GM21528 (cell line): Measurements from ENCODE around the gene TOMM20.
"Not testable (repeated sequence)": the region's sequence is repeated elsewhere in the genome, so short reads cannot be mapped to it uniquely, and the experiment has no call there.

Experiments
- ATAC-seq: cut with Tn5 transposase; IDR thresholded peaks from one replicate; pipeline ENCODE4 v1.9.1; 2021; ENCODE audit warnings: mild to moderate bottlenecking, moderate library complexity; ENCODE audit not compliant: unreplicated experiment, low FRiP score

The TOMM20 gene

DNA sequence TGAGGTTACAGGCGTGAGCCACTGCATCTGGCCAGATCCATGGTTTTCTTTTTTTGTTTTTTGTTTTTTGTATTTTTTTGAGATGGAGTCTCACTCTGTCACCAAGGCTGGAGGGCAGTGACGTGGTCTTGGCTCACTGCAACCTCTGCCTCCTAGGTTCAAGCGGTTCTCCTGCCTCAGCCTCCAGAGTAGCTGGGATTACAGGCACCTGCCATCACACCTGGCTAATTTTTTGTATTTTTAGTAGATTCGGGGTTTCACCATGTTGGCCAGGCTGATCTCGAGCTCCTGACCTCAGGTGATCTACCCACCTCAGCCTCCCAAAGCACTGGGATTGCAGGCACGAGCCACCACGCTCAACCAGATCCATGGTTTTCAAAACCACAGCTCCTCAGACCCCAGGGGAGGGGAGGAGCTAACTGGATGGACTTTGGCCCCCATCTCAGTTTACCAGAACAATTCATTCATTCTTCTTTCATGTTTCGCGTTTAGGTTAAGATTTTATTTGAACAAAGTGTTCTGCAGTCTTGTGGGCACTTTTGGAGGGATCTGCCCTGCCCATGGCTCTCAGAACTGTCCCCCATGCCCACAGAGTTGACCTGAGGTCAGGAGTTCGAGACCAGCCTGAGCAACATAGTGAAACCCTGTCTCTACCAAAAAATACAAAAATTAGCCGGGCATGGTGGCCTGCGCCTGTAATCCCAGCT lies 43.1 kb downstream of the TOMM20 start:
- ATAC-seq: not testable (repeated sequence)

DNA sequence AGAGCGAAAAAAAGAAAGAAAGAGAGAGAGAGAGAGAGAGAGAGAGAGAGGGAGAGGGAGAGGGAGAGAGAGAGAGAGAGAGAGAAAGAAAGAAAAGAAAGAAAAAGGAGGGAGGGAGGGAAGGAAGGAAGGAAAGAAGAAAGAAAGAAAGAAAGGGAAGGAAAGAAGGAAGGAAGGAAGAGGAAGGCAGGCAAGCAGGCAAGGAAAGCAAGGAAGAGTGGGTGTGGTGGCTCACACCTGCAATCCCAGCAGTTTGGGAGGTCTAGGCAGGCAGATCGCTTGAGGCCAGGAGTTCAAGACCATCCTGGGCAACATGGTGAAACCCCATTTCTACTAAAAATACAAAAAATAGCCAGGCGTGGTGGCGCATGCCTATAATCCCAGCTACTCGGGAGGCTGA lies 47.8 kb downstream of the TOMM20 start:
- ATAC-seq: not testable (repeated sequence)

DNA sequence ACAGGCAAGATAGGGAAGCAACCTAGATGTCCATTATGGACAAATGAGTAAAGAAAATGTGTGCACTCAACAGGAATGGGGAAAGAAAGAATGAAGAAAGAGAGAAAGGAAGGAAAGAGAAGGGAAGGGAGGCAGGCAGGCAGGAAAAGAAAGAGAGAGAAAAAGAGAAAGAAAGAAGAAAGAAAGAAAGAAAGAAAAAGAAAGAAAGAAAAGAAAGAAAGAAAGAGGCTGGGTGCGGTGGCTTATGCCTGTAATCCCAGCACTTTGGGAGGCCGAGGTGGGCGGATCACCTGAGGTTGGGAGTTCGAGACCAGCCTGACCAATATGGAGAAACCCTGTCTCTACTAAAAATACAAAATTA lies 48.4 kb downstream of the TOMM20 start:
- not testable (repeated sequence) for ATAC-seq

DNA sequence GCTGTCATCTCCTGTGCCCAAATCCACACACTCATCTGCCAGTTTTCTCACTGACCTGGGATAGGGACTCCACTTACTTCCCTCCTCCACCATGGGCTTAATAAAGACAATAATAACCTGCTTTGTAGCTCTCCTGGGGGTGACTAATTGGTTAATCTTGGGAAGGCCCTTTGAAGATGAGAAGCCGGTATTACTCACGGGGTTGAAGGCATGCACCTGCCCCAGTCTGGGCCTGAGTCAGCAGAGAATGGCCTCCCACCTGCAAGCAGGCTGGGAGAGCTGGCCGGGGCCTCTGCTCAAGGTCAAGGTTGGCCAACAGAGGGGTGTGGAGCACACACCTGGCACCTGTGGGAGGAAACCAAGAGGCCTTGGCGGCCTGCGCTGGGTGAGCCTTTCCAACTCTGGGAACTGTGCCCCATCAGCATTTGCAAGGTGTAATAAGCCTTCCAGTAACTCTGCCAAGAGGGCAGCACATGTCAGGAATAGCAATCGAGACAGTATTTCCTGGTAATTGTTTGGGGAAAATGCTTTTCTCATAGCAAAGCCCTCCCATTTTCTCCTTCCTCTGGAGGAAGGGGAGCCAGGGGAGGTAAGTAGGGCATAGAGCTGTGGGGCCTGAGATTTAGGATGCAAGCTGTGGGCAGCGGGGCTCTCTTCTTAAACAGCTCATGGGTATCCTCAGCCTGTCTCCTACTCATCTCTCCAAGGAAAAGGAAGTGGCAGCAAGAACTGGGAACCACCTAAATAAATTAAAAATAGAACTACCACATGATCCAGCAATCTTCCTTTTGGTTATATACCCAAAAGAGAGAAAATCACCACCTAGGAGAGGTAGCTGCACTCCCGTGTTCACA lies 49.0 kb downstream of the TOMM20 start:
- no peak for ATAC-seq

DNA sequence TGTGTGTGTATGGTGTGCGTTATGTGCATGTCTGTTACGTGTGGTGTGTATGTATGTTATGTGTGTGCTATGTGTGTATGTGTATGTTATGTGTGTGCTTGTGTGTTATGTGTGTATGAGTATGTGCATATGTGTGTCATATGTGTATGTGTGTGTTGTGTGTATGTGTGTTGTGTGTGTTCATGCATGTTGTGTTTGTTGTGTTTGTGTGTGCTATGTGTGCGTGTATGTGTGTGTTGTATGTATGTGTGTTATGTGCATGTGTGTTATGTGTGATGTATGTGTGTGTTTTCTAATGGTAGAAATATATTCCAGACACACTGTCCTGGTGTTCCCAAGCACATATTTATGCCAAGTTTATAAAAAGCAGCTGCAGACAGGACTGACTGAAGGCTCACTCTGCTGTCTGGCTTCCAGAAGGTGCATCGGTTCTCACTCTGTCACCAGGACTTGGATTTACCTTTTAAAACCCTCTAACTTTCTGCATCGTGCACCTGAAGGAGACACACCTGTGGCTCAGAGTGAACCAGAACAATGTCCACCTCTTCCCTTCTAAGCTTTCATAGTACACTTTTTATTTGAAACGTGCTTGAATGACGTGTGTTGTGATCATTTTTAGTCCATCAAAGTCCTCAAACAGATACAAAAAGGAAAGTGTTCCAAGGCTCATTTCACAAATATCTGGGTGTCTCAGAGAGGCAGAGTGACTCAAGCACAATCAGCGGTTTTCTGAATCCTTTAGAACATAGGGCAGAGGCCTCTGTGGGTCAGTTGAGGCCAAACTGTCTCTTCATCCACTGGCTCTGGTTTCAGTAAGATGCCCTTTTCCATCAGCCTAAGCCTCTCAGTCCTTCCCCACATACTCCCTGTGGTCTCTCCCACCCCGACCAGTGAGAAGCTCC lies 49.9 kb downstream of the TOMM20 start:
- ATAC-seq: no peak

DNA sequence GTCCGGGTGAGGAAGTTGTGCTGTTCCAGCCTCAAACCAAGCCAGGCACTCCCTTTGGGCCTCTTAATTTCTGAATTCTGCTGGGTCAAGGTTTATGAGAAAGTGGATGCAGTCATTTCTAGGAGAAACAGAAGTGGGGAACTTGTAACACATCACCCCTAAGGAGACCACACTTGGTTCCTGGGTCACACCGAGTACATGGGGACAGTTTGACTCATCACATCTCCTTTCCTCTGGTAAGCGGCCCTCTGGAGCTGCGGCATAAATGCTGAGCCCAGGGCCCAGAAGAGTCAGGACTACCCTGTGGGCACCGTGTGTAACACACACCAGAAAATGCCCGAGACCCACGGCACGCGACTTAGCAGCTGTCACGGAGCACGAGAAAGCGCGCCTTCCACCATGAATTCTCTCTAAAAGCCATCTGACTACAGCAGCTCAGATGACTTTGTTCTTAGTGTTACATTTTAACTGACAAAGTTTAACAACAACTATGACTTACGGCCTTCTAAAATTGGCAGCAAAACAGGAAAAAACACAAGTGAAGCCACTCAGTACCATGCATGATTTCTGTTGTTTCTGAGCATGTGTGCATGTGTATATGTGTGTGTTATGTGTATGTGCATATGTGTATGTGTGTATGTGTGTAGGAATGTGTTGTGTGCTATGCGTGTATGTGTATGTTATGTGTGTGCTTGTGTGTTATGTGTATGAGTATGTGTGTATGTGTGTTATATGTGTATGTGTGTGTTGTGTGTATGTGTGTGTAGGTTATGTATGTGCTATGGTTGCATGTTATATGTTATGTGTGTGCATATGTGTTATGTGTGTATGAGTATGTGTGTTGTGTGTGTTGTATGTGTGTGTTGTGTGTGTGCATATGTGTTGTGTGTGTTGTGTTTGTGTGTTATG lies 50.8 kb downstream of the TOMM20 start:
- no peak for ATAC-seq

DNA sequence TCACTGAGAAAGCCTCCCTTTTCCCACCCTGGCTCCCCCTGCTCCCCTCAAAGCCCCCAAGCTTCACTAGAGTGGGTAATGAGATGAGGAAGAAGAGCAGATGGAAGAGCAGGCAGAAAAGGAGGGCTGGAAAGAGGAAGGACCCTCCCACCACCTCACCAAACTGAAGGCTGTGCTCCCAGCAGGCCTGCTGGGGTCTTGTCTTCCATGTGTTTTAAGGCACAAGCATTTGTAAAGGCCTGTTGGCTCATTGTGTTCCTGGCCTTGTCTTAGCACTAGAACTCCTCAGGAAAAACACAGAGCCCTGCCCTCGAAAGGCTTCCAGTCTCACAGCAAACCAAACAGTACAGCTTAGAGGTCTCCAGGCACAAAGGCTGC lies 51.5 kb downstream of the TOMM20 start:
- no peak for ATAC-seq

DNA sequence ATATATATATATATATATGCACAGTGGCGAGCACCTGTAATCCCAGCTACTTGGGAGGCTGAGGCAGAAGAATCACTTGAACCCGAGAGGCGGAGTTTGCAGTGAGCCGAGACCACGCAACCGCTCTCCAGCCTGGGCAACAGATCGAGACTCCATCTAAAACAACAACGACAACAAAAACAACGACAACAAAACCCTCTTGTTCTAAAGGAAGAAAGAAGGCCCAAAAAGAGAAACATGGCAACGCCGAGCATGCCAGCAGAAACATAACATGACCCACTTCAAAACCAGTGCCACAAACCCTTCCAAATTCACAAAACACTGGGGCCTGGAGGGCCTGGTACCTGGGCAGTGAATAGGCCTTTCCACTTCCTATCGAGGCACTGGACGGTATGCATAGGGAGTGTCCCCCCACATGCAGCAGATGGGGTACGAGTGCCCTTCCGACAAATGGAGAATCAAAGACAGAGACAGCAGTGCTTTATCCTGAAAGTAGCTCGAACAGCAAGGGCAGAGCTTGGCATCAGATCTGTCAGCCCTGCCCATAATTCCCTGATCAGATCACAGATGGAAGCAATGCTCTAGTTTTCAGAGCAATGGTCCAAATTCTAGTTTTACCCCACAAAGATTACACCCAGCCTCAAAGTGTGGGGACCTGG lies 52.0 kb downstream of the TOMM20 start:
- no peak for ATAC-seq

DNA sequence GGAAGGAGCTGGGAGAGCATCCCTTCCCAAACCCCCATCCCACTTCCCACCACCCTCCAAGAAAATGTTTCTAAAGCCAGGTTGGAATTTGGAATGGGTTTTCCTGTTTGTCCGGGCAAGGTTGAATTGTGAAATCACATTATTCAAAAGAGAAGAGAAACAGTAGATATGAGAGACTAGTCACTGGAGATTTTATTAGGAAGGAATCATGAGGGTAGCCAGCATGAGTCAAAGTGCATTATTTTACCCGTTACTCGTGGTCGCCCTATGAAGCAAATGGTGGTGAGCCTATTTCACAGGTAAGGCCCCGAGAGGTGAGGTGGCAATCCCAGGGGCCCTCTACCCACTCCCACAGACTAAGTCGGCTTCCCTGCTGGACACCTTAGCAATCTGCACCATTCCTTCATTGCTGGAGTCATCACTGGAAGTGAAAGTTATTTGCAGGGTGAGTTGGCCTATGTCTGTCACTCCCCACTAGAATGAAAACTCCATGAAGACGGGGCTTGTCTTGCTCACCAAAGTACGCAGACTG lies 52.8 kb downstream of the TOMM20 start:
- ATAC-seq: no peak

DNA sequence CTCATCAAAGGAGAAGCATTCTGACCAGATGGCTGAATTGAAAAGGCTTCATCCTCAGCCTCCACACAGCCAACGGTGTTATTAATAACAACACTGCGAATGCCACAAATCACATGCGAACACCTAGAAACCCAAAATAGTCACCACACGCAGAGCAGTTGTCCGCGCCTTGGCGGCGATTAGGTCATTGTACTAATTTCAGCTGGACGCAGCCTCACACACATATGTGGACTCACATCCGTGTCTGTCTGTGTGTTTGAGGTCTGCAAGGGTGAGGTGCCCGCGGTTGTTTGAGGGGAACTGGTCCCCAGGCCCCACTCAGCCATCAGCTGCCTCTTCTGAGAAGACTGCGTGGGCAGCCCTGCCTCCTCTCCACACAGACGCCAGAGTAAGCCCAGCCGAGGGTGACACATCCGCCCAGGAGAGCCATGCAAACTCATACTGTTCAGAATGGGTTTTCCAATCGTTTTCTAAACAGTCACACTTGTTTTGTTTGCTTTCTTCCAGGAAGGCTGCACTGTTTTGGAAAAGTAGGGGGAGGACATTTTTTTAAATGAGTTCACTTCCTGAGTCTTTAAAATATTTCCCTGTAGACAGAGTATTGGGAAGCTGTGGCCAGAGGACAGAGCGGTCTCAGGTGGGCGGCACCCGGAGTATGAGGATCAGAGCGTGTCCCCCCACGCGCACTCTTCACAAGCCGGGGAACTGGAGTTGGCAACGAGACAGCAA lies 53.4 kb downstream of the TOMM20 start:
- peak; percentile 60 for ATAC-seq

DNA sequence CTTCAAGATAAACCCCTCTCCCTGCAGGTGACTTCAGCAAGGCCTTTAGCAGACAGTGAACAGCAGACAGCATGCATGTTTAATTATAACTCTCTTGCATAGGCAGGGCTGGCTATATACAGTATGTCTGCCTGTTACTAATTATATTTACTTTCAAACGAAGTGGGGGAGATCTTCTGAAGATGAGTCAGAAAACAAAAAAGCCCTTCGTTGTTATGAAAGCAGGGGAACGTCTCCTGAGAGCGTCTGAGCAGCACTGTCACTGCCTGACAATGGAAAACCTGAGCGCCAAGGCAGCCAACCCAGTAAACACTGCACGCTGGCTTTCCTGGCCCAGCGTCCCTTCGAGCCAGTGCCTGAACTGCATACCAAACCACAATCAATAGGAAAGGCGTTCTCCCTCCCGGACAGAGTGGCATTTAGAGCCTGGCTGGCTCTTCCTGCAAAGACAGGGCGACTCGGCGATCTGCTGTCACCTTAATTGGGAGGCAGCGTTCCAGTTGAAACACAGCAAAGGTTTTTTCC lies 54.1 kb downstream of the TOMM20 start:
- ATAC-seq: peak; percentile 37

DNA sequence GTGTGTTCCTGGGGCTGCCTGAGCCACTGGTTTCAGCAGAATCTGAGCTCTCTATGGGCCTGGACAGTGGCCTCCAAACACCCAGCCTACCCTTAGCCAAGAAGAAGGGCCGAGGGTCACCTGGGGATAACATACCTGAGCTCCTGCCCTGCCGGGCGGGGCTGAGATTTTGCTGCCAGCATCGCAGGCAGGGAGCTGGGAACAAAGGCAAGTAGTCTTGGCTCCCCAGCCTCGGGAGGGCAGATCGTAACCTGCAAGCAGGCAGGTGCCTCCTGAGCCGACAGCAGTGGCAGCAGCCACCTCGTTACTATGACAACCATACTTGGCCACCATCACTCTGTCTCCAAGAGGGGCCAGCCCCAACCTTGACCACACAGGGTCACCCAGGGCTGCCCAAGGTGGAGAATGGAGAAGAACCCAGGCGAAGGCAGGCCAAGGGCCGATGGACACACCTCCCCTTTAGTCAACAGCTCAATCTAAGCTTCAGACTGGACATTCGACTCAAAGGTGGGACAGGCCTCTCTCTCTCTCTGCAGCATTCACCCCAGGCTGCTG lies 54.6 kb downstream of the TOMM20 start:
- no peak for ATAC-seq

DNA sequence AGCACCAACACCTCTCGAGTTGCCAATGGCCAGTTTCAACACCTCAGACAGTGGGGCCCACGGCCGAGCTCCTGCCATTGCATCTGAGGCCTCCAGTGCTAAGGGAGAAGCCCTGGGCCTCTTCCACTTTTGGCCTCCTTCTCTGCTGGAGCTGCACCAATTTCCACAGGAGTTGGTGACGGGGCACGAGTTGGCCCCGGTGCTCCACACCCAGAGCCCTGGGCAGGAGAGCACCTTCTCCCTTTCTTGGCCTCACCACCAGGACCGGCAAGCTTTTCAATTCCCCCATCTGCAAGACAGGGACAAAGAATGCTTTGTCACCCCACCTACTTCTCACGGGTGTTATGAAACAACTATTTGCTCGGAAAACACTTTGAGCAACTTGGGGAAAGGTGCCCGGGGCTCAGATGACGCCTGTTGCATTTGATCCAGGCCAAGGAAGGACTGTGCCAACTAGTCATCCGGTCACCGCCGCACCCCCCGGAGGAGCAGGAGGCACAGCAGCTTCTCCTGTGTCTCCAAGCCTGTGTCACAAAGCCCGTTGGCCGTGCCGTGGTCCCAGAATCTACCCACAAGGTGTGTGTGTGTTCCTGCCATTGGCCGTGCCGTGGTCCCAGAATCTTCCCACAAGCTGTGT lies 55.2 kb downstream of the TOMM20 start:
- no peak for ATAC-seq

DNA sequence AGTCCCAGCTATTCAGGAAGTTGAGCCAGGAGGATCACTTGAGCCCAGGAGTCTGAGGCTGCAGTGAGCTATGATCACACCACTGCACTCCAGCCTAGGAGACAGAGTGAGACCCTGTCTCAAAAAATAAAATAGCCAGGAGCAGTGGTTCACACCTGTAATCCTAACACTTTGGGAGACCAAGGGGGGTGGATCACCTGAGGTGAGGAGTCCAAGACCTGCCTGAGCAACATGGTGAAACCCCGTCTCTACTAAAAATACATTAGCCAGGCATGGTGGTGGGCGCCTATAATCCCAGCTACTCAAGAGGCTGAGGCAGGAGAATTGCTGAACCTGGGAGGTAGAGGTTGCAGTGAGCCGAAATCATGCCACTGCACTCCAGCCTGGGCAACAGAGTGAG lies 56.1 kb downstream of the TOMM20 start:
- ATAC-seq: not testable (repeated sequence)

DNA sequence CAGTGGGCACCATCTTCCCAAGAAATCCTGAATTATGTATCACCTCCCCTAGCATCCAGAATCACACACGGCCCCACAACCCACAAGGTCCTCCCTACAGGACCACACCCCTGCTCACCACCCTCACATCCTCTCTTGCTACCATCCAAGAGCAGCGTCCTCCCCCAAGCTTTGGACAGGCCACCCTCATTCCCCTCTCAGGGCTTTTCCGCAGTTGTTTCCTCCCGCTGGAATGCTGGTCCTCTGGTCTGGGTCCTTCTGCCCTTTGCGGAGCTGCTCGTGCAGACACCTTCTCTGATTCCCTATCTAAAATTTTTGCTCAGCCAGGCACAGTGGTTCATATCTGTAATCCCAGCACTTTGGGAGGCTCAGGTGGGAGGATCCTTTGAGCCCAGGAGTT lies 56.5 kb downstream of the TOMM20 start:
- ATAC-seq: no peak

DNA sequence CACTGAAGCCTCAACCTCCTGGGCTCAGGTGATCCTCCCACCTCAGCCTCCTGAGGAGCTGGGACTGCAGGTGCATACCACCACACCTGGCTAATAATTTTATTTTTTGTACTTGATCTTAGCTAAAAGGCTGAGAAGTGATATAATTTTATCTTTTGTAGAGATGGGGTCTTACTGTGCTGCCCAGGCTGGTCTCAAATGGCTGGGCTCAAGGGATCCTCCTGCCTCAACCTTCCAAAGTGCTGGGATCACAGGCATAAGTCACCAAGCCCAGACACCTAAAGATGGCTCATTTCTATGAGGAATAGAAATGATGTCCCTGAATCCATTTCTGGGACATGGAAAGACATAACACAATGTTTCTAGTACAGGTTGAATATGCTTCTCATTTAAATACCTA lies 57.8 kb downstream of the TOMM20 start:
- no peak for ATAC-seq
